ENCODE results near the gene CFAP100. TPM values are rescaled to one million over a fixed set of nuclear protein-coding genes. Genes with fewer than 3 reads are reported as not detected.

CFAP100 gene
- total RNA-seq, 2 donors from 2014 or later, result not detected

DNA sequence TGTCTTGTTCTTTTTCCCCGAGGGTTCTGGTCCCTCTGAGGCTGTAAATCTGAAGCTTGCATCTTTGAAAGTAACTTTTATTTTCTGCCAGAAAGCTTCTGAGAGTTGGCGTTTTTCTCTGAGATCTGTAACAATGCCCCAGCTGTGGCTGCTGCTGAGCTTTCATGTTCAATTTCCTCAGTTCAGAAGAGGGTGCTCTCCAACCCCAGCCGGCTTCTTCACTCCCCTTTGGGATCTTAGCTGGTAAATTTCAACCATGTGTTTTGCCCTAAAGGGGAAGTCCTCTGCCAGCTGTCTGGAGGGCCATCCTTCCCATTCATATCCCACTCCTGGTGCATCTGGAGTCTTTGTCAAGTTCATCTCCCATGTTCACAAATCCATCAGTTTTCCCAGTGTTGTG, 18.3 kb upstream of the CFAP100 start:
- no peaks in the 10 kb centered on the region for H3K9me3 ChIP-seq
- H3K4me1 ChIP-seq, result peaks cover 0 to 12% of the 10 kb centered on the region in 2 donors
- H3K36me3 ChIP-seq, result no peaks in the 10 kb centered on the region
- TF ChIP-seq CTCF (IDR thresholded peaks at IDR 0.05), result no peak
- no peaks in the 10 kb centered on the region for H3K27me3 ChIP-seq
- H3K27ac ChIP-seq, result no peak overlapping the region
- H3K4me3 ChIP-seq, result no peak overlapping the region
- no peak for DNase-seq (ENCODE audit: low spot score)

DNA sequence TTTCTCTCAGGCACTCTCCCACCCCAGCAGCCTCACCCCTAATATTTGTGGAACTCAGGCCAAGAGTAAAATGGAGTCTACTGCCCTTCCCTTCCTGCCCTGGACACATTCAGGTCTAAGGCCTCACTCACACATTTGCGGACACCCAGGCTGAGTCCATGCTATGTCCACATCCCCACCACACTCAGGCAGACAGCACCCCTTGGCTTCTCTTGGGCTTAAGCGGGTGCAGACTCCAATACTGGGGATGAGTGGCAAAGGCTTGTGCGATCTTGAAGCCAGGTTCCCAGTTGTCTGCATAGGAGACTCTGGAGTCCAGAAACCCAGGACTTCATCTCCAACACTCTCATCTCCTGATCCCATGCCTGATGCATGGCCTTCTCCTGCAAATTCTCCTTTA, 17.5 kb upstream of the CFAP100 start:
- H3K27ac ChIP-seq, result no peak overlapping the region
- no peaks in the 10 kb centered on the region for H3K36me3 ChIP-seq
- no peaks in the 10 kb centered on the region for H3K27me3 ChIP-seq
- no peak overlapping the region for H3K4me3 ChIP-seq
- no peak for DNase-seq (ENCODE audit: low spot score)
- no peak for TF ChIP-seq CTCF (IDR thresholded peaks at IDR 0.05)
- peaks cover 0 to 12% of the 10 kb centered on the region in 2 donors for H3K4me1 ChIP-seq
- no peaks in the 10 kb centered on the region for H3K9me3 ChIP-seq

GRCh38 chr3:126378341-126378751, 16.4 kb upstream of the CFAP100 start:
- H3K4me3 ChIP-seq, result no peak overlapping the region
- H3K9me3 ChIP-seq, result no peaks in the 10 kb centered on the region
- H3K27me3 ChIP-seq, result no peaks in the 10 kb centered on the region
- H3K27ac ChIP-seq, result no peak overlapping the region
- no peak for TF ChIP-seq CTCF (IDR thresholded peaks at IDR 0.05)
- DNase-seq (ENCODE audit: low spot score), result no peak
- peaks cover 0 to 12% of the 10 kb centered on the region in 2 donors for H3K4me1 ChIP-seq
- no peaks in the 10 kb centered on the region for H3K36me3 ChIP-seq

- Histone ChIP-seq H3K27ac (no peak overlapping the region), H3K9me3 (no peaks in the 10 kb centered on the region), H3K4me1 (no peaks in the 10 kb centered on the region), H3K4me3 (no peak overlapping the region), H3K27me3 (no peaks in the 10 kb centered on the region), H3K36me3 (no peaks in the 10 kb centered on the region)
- DNase-seq (ENCODE audit: low spot score), result no peak
- TF ChIP-seq CTCF (IDR thresholded peaks at IDR 0.05), result no peak
Observed at GRCh38 chr3:126380011-126380768, 14.5 kb upstream of the CFAP100 start.

GRCh38 chr3:126381966-126382365, 12.7 kb upstream of the CFAP100 start:
- Histone ChIP-seq H3K27me3 (no peaks in the 10 kb centered on the region), H3K4me3 (no peak overlapping the region), H3K4me1 (no peaks in the 10 kb centered on the region), H3K36me3 (no peaks in the 10 kb centered on the region), H3K27ac (no peak overlapping the region), H3K9me3 (no peaks in the 10 kb centered on the region)
- TF ChIP-seq CTCF (IDR thresholded peaks at IDR 0.05), result no peak
- DNase-seq (ENCODE audit: low spot score), result no peak
